Fibroblast of villous mesenchyme (primary cell): ENCODE results near the gene SH2D1A. TPM values are rescaled to one million over a fixed set of nuclear protein-coding genes. Genes with fewer than 3 reads are reported as not detected.

Experiments used
- DNase-seq: peaks from one replicate; pipeline ENCODE4 v3.0.0-alpha.2; 2010; ENCODE audit warnings: low read depth
- H3K4me3 ChIP-seq: 2 replicates; pipeline ENCODE4 v1.5.1; 2011; ENCODE audit warnings: low read depth, mild to moderate bottlenecking, low read length
- total RNA-seq: library from RNA; depleted of rRNA; stranded (reverse); fragments of >200 nt; gene quantifications from 2 replicates; pipeline ENCODE4 v1.2.3, GENCODE V29; 2012
- TF ChIP-seq, protein P1 (sequence below): IDR thresholded peaks from 2 replicates; pipeline ENCODE4 v1.5.1; 2012; ENCODE audit warnings: low read depth, mild to moderate bottlenecking, low read length; ENCODE audit not compliant: insufficient read depth

SH2D1A gene
- total RNA-seq, 1 donor: not detected

- no peak overlapping the region for H3K4me3 ChIP-seq
- DNase-seq: no peak
- TF ChIP-seq, protein P1, sequence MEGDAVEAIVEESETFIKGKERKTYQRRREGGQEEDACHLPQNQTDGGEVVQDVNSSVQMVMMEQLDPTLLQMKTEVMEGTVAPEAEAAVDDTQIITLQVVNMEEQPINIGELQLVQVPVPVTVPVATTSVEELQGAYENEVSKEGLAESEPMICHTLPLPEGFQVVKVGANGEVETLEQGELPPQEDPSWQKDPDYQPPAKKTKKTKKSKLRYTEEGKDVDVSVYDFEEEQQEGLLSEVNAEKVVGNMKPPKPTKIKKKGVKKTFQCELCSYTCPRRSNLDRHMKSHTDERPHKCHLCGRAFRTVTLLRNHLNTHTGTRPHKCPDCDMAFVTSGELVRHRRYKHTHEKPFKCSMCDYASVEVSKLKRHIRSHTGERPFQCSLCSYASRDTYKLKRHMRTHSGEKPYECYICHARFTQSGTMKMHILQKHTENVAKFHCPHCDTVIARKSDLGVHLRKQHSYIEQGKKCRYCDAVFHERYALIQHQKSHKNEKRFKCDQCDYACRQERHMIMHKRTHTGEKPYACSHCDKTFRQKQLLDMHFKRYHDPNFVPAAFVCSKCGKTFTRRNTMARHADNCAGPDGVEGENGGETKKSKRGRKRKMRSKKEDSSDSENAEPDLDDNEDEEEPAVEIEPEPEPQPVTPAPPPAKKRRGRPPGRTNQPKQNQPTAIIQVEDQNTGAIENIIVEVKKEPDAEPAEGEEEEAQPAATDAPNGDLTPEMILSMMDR: no peak
Measured at GRCh38 chrX:124354648-124355047, 8.3 kb downstream of the SH2D1A start.

DNA sequence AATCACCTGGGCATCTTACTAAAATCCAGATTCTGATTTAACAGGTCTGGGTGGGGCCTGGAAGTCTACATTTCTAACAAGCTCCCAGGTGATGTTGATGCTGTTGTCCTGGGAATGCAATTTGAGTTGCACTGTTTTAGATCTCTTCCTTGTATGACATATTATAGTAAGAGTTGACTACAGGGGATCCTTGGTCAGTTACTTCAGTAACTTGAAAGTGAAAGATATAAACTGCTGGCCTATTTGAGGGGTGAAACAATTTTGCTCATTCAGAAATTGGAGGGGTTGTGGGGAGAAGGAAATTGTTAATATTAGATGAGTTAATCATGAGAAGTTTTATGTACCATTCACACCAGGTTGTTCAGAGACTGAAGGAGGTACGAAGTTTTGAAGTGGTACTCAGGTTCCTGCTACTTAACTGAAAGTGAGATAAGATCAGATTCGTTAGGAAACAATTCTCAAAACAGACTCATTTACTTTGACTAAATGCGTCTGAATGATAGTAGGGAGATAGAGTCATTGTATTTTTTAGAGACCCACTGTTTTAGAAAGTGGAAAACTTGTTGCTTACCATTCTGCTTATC, 12.5 kb downstream of the SH2D1A start:
- TF ChIP-seq, protein P1: no peak
- DNase-seq: no peak
- no peak overlapping the region for H3K4me3 ChIP-seq

GRCh38 chrX:124362072-124362471, 15.7 kb downstream of the SH2D1A start:
- no peak for DNase-seq
- no peak overlapping the region for H3K4me3 ChIP-seq
- TF ChIP-seq, protein P1: no peak

GRCh38 chrX:124362761-124363160, 16.4 kb downstream of the SH2D1A start:
- TF ChIP-seq, protein P1: no peak
- no peak for DNase-seq
- H3K4me3 ChIP-seq: no peak overlapping the region

- DNase-seq: no peak
- TF ChIP-seq, protein P1: no peak
- no peak overlapping the region for H3K4me3 ChIP-seq
Measured at GRCh38 chrX:124369722-124370121, 23.4 kb downstream of the SH2D1A start.

DNA sequence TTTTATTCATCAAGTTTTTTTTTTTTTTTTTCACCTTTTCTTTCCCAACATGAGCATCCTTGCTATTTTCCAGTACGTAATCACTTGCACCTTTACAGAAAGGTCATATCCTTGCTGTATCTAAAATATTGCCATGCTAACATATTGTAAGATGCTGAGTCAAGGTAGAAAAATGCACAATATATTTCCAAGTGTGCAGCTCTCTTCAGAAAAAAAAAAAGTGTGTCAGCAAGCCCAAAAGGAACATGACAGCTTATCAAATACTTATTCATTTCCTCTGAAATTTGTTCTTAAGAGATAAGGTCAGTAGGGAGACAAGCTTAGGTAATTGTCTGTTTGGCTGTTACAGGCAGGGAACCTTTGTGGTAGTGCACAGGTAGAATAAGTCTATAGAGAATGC, 27.0 kb downstream of the SH2D1A start:
- H3K4me3 ChIP-seq: no peak overlapping the region
- DNase-seq: no peak
- TF ChIP-seq, protein P1: no peak

DNA sequence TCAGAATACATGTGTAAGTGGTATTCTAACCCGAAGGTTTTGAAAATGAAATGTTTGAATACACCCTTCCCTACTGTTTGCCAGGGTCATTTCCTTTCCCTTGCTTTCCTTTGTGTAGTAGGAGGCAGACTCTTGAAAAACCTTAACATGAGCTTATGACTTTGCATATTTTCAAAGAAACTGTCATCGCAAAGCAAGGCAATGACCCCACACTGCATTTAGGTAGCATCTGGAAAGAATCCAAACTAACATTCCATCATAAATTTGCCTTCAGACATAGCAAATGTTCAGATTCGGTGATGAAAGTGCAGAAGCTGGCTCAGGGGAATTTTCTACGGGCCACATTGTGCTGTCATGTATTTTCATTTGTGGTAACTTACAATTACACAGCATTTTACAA, 32.3 kb downstream of the SH2D1A start:
- TF ChIP-seq, protein P1: no peak
- DNase-seq: no peak
- H3K4me3 ChIP-seq: no peak overlapping the region
